WTC11 (cell line): Measurements from ENCODE around the gene VAMP4. TPM values are rescaled to one million over a fixed set of nuclear protein-coding genes. Genes with fewer than 3 reads are reported as not detected.

Experiments
- ATAC-seq: fragments of 200-7000 bp; cut with Tn5 transposase; 2 replicates; pipeline ENCODE4 v1.10.0; 2021; ENCODE audit warnings: mild to moderate bottlenecking, moderate library complexity
- CTCF ChIA-PET: fragments of 300-600 bp; sonication (Branson Sonifier 250); formaldehyde crosslinking; loops from one replicate; lab custom pipeline; 2021; ENCODE audit warnings: antibody characterized with exemption; lab: Charles Lee
- POLR2A ChIA-PET: fragments of 350-600 bp; sonication (Branson Sonifier 250); formaldehyde crosslinking; loops from one replicate; lab custom pipeline; 2021; ENCODE audit warnings: antibody characterized with exemption; lab: Charles Lee
- DNase-seq: peaks from one replicate; pipeline ENCODE4 v3.0.0; 2021; ENCODE audit warnings: low spot score
- H3K27ac Mint-ChIP-seq: 2 replicates; pipeline ENCODE4 v1.8.0; 2021; ENCODE audit warnings: mixed read lengths
- H3K27me3 Mint-ChIP-seq: 2 replicates; pipeline ENCODE4 v1.8.0; 2021; ENCODE audit warnings: low read depth, mild to moderate bottlenecking, moderate library complexity, mixed read lengths
- H3K36me3 Mint-ChIP-seq: 2 replicates; pipeline ENCODE4 v1.8.0; 2021; ENCODE audit warnings: mixed read lengths
- H3K4me1 Mint-ChIP-seq: 2 replicates; pipeline ENCODE4 v1.8.0; 2022; ENCODE audit warnings: mixed read lengths
- H3K4me3 Mint-ChIP-seq: 2 replicates; pipeline ENCODE4 v1.8.0; 2021; ENCODE audit warnings: mild to moderate bottlenecking, moderate library complexity, mixed read lengths
- H3K9me3 Mint-ChIP-seq: 2 replicates; pipeline ENCODE4 v1.8.0; 2021; ENCODE audit warnings: mixed read lengths
- ATF1 ChIP-seq: sonication (generic); formaldehyde crosslinking; IDR thresholded peaks from 2 replicates; pipeline ENCODE4 v1.8.1; 2023; ENCODE audit warnings: mild to moderate bottlenecking, moderate library complexity, missing genetic modification reagents
- FOXK1 ChIP-seq: sonication (generic); formaldehyde crosslinking; IDR thresholded peaks from 2 replicates; pipeline ENCODE4 v1.8.0; 2022; ENCODE audit warnings: mild to moderate bottlenecking, moderate library complexity, missing genetic modification reagents
- FOXP1 ChIP-seq: sonication (generic); formaldehyde crosslinking; IDR thresholded peaks from 2 replicates; pipeline ENCODE4 v1.8.0; 2022; ENCODE audit warnings: missing genetic modification reagents, mild to moderate bottlenecking, moderate library complexity, borderline replicate concordance
- GRHL2 ChIP-seq: fragments of 250-450 bp; sonication (Bioruptor Pico); IDR thresholded peaks from 2 replicates; pipeline ENCODE4 v1.8.0; 2022; ENCODE audit warnings: mild to moderate bottlenecking, moderate library complexity; ENCODE audit not compliant: insufficient replicate concordance, severe bottlenecking
- HMGA2 ChIP-seq: fragments of 250-450 bp; sonication (Bioruptor Pico); IDR thresholded peaks from 2 replicates; pipeline ENCODE4 v1.4.0; 2021; ENCODE audit warnings: mild to moderate bottlenecking, moderate library complexity
- IRF2 ChIP-seq: sonication (generic); formaldehyde crosslinking; IDR thresholded peaks from 2 replicates; pipeline ENCODE4 v1.8.0; 2022; ENCODE audit warnings: low read depth, missing genetic modification reagents, borderline replicate concordance
- JUN ChIP-seq: sonication (generic); formaldehyde crosslinking; IDR thresholded peaks from 2 replicates; pipeline ENCODE4 v1.8.0; 2023; ENCODE audit warnings: mild to moderate bottlenecking, missing genetic modification reagents
- NFATC4 ChIP-seq: fragments of 250-450 bp; sonication (Bioruptor Pico); IDR thresholded peaks from 2 replicates; pipeline ENCODE4 v1.9.0; 2021; ENCODE audit warnings: mild to moderate bottlenecking
- NR1H2 ChIP-seq: sonication (generic); formaldehyde crosslinking; IDR thresholded peaks from 2 replicates; pipeline ENCODE4 v1.9.0; 2021; ENCODE audit warnings: mild to moderate bottlenecking, moderate library complexity, missing genetic modification reagents
- ZNF416 ChIP-seq: fragments of 250-450 bp; sonication (Bioruptor Pico); IDR thresholded peaks from 2 replicates; pipeline ENCODE4 v1.9.0; 2021; ENCODE audit warnings: mild to moderate bottlenecking, inconsistent platforms
- total RNA-seq: library from RNA; stranded (reverse); gene quantifications from 3 replicates; pipeline ENCODE4 v1.2.3, GENCODE V29; 2021
- TF ChIP-seq, protein P1 (sequence below): sonication (generic); formaldehyde crosslinking; IDR thresholded peaks from 2 replicates; pipeline ENCODE4 v1.8.1; 2022; ENCODE audit warnings: mild to moderate bottlenecking, moderate library complexity, missing genetic modification reagents
- TF ChIP-seq, protein P2 (sequence below): sonication (generic); formaldehyde crosslinking; IDR thresholded peaks from 2 replicates; pipeline ENCODE4 v1.8.0; 2023; ENCODE audit warnings: mild to moderate bottlenecking, missing genetic modification reagents
- TF ChIP-seq, protein P3 (sequence below): sonication (generic); formaldehyde crosslinking; IDR thresholded peaks from 2 replicates; pipeline ENCODE4 v1.8.1; 2022; ENCODE audit warnings: low read depth, missing genetic modification reagents, borderline replicate concordance
- TF ChIP-seq, protein P4 (sequence below): fragments of 250-450 bp; sonication (Bioruptor Pico); IDR thresholded peaks from 2 replicates; pipeline ENCODE4 v1.9.0; 2021; ENCODE audit warnings: mild to moderate bottlenecking, borderline replicate concordance
- TF ChIP-seq, protein P5 (sequence below): sonication (generic); formaldehyde crosslinking; IDR thresholded peaks from 2 replicates; pipeline ENCODE4 v1.8.0; 2022; ENCODE audit warnings: mild to moderate bottlenecking, missing genetic modification reagents
- TF ChIP-seq, protein P6 (sequence below): sonication (generic); formaldehyde crosslinking; IDR thresholded peaks from 2 replicates; pipeline ENCODE4 v1.8.1; 2022; ENCODE audit warnings: mild to moderate bottlenecking, missing genetic modification reagents, moderate library complexity, borderline replicate concordance
- TF ChIP-seq, protein P7 (sequence below): sonication (generic); formaldehyde crosslinking; IDR thresholded peaks from 2 replicates; pipeline ENCODE4 v1.8.0; 2022; ENCODE audit warnings: missing genetic modification reagents
- TF ChIP-seq, protein P8 (sequence below): fragments of 250-450 bp; sonication (Bioruptor Pico); IDR thresholded peaks from 2 replicates; pipeline ENCODE4 v1.9.0; 2021; ENCODE audit warnings: mild to moderate bottlenecking
- TF ChIP-seq, protein P9 (sequence below): sonication (generic); formaldehyde crosslinking; IDR thresholded peaks from 2 replicates; pipeline ENCODE4 v1.8.0; 2022; ENCODE audit warnings: mild to moderate bottlenecking, missing genetic modification reagents

Gene VAMP4
- total RNA-seq, 1 experiment from 2014 or later: 11.4 TPM

DNA sequence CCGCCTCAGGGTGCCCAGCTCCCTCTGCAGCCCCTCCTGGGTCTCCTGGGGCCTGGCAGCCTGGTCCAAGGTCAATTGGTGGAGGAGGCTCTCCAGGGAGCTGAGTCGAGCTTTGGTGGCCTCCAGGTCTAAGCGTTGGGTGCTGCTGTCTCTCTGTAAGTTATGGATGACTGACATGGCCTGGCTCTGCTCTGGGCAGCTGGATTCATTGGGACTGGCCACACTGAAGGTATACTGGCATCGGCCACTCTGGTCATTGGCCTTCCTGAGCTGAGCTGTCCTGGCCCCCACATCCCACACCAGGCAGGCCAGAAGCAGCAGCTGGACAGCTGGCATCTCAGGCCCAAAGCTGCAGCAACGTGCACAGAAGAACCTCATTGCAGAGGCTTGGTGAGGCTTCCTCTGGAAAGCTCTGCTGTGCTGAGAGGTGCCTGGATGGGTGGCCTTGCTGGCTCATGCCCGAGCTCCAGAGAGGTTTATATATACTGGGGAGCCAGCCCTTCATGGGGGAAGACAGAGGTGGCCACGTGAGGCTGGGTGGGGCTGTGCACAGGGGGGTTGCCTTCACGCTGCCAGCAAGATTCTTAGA, 89.5 kb downstream of the VAMP4 start, which contains the start of gene MYOC:
TSS of gene MYOC (minus strand) at position 455 of the 589 bp plus-strand sequence. CDS start at position 378, 77 bp downstream.
- no peaks in the 10 kb centered on the region for H3K36me3 Mint-ChIP-seq
- ChIA-PET CTCF (interaction anchor here (1.3 kb wide), 1 partner anchor 64 kb away, joined by 4 read pairs; no protein-coding TSS in a partner anchor), POLR2A (no interaction called here)
- peaks cover 16% of the 10 kb centered on the region for H3K4me1 Mint-ChIP-seq
- H3K27me3 Mint-ChIP-seq: no peaks in the 10 kb centered on the region
- ATAC-seq: no peak
- H3K9me3 Mint-ChIP-seq: no peaks in the 10 kb centered on the region
- no peak within 1 kb of the TSS for H3K4me3 Mint-ChIP-seq
- no peak for DNase-seq
- H3K27ac Mint-ChIP-seq: no peak within 1 kb of the TSS
- TF ChIP-seq FOXK1 (CRISPR knock-in tag) (no peak), ZNF416 (CRISPR knock-in tag) (no peak), FOXP1 (CRISPR knock-in tag) (no peak), NFATC4 (CRISPR knock-in tag) (no peak), JUN (CRISPR knock-in tag) (no peak), HMGA2 (CRISPR knock-in tag) (no peak), ATF1 (CRISPR knock-in tag) (no peak), GRHL2 (CRISPR knock-in tag) (no peak), NR1H2 (no peak), IRF2 (CRISPR knock-in tag) (no peak)
- TF ChIP-seq, protein P1, sequence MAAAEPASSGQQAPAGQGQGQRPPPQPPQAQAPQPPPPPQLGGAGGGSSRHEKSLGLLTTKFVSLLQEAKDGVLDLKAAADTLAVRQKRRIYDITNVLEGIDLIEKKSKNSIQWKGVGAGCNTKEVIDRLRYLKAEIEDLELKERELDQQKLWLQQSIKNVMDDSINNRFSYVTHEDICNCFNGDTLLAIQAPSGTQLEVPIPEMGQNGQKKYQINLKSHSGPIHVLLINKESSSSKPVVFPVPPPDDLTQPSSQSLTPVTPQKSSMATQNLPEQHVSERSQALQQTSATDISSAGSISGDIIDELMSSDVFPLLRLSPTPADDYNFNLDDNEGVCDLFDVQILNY (CRISPR knock-in tag): no peak
- TF ChIP-seq, protein P2, sequence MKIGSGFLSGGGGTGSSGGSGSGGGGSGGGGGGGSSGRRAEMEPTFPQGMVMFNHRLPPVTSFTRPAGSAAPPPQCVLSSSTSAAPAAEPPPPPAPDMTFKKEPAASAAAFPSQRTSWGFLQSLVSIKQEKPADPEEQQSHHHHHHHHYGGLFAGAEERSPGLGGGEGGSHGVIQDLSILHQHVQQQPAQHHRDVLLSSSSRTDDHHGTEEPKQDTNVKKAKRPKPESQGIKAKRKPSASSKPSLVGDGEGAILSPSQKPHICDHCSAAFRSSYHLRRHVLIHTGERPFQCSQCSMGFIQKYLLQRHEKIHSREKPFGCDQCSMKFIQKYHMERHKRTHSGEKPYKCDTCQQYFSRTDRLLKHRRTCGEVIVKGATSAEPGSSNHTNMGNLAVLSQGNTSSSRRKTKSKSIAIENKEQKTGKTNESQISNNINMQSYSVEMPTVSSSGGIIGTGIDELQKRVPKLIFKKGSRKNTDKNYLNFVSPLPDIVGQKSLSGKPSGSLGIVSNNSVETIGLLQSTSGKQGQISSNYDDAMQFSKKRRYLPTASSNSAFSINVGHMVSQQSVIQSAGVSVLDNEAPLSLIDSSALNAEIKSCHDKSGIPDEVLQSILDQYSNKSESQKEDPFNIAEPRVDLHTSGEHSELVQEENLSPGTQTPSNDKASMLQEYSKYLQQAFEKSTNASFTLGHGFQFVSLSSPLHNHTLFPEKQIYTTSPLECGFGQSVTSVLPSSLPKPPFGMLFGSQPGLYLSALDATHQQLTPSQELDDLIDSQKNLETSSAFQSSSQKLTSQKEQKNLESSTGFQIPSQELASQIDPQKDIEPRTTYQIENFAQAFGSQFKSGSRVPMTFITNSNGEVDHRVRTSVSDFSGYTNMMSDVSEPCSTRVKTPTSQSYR (CRISPR knock-in tag): no peak
- TF ChIP-seq, protein P3, sequence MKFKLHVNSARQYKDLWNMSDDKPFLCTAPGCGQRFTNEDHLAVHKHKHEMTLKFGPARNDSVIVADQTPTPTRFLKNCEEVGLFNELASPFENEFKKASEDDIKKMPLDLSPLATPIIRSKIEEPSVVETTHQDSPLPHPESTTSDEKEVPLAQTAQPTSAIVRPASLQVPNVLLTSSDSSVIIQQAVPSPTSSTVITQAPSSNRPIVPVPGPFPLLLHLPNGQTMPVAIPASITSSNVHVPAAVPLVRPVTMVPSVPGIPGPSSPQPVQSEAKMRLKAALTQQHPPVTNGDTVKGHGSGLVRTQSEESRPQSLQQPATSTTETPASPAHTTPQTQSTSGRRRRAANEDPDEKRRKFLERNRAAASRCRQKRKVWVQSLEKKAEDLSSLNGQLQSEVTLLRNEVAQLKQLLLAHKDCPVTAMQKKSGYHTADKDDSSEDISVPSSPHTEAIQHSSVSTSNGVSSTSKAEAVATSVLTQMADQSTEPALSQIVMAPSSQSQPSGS (CRISPR knock-in tag): no peak
- TF ChIP-seq, protein P4, sequence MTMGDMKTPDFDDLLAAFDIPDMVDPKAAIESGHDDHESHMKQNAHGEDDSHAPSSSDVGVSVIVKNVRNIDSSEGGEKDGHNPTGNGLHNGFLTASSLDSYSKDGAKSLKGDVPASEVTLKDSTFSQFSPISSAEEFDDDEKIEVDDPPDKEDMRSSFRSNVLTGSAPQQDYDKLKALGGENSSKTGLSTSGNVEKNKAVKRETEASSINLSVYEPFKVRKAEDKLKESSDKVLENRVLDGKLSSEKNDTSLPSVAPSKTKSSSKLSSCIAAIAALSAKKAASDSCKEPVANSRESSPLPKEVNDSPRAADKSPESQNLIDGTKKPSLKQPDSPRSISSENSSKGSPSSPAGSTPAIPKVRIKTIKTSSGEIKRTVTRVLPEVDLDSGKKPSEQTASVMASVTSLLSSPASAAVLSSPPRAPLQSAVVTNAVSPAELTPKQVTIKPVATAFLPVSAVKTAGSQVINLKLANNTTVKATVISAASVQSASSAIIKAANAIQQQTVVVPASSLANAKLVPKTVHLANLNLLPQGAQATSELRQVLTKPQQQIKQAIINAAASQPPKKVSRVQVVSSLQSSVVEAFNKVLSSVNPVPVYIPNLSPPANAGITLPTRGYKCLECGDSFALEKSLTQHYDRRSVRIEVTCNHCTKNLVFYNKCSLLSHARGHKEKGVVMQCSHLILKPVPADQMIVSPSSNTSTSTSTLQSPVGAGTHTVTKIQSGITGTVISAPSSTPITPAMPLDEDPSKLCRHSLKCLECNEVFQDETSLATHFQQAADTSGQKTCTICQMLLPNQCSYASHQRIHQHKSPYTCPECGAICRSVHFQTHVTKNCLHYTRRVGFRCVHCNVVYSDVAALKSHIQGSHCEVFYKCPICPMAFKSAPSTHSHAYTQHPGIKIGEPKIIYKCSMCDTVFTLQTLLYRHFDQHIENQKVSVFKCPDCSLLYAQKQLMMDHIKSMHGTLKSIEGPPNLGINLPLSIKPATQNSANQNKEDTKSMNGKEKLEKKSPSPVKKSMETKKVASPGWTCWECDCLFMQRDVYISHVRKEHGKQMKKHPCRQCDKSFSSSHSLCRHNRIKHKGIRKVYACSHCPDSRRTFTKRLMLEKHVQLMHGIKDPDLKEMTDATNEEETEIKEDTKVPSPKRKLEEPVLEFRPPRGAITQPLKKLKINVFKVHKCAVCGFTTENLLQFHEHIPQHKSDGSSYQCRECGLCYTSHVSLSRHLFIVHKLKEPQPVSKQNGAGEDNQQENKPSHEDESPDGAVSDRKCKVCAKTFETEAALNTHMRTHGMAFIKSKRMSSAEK (CRISPR knock-in tag): no peak
- TF ChIP-seq, protein P5, sequence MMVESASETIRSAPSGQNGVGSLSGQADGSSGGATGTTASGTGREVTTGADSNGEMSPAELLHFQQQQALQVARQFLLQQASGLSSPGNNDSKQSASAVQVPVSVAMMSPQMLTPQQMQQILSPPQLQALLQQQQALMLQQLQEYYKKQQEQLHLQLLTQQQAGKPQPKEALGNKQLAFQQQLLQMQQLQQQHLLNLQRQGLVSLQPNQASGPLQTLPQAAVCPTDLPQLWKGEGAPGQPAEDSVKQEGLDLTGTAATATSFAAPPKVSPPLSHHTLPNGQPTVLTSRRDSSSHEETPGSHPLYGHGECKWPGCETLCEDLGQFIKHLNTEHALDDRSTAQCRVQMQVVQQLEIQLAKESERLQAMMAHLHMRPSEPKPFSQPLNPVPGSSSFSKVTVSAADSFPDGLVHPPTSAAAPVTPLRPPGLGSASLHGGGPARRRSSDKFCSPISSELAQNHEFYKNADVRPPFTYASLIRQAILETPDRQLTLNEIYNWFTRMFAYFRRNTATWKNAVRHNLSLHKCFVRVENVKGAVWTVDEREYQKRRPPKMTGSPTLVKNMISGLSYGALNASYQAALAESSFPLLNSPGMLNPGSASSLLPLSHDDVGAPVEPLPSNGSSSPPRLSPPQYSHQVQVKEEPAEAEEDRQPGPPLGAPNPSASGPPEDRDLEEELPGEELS: no peak
- TF ChIP-seq, protein P6, sequence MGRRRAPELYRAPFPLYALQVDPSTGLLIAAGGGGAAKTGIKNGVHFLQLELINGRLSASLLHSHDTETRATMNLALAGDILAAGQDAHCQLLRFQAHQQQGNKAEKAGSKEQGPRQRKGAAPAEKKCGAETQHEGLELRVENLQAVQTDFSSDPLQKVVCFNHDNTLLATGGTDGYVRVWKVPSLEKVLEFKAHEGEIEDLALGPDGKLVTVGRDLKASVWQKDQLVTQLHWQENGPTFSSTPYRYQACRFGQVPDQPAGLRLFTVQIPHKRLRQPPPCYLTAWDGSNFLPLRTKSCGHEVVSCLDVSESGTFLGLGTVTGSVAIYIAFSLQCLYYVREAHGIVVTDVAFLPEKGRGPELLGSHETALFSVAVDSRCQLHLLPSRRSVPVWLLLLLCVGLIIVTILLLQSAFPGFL: no peak
- TF ChIP-seq, protein P7, sequence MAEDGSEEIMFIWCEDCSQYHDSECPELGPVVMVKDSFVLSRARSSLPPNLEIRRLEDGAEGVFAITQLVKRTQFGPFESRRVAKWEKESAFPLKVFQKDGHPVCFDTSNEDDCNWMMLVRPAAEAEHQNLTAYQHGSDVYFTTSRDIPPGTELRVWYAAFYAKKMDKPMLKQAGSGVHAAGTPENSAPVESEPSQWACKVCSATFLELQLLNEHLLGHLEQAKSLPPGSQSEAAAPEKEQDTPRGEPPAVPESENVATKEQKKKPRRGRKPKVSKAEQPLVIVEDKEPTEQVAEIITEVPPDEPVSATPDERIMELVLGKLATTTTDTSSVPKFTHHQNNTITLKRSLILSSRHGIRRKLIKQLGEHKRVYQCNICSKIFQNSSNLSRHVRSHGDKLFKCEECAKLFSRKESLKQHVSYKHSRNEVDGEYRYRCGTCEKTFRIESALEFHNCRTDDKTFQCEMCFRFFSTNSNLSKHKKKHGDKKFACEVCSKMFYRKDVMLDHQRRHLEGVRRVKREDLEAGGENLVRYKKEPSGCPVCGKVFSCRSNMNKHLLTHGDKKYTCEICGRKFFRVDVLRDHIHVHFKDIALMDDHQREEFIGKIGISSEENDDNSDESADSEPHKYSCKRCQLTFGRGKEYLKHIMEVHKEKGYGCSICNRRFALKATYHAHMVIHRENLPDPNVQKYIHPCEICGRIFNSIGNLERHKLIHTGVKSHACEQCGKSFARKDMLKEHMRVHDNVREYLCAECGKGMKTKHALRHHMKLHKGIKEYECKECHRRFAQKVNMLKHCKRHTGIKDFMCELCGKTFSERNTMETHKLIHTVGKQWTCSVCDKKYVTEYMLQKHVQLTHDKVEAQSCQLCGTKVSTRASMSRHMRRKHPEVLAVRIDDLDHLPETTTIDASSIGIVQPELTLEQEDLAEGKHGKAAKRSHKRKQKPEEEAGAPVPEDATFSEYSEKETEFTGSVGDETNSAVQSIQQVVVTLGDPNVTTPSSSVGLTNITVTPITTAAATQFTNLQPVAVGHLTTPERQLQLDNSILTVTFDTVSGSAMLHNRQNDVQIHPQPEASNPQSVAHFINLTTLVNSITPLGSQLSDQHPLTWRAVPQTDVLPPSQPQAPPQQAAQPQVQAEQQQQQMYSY: no peak
- TF ChIP-seq, protein P8, sequence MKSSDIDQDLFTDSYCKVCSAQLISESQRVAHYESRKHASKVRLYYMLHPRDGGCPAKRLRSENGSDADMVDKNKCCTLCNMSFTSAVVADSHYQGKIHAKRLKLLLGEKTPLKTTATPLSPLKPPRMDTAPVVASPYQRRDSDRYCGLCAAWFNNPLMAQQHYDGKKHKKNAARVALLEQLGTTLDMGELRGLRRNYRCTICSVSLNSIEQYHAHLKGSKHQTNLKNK (CRISPR knock-in tag): no peak
- TF ChIP-seq, protein P9, sequence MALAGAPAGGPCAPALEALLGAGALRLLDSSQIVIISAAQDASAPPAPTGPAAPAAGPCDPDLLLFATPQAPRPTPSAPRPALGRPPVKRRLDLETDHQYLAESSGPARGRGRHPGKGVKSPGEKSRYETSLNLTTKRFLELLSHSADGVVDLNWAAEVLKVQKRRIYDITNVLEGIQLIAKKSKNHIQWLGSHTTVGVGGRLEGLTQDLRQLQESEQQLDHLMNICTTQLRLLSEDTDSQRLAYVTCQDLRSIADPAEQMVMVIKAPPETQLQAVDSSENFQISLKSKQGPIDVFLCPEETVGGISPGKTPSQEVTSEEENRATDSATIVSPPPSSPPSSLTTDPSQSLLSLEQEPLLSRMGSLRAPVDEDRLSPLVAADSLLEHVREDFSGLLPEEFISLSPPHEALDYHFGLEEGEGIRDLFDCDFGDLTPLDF (CRISPR knock-in tag): no peak
